GM12875 (cell line): Measurements from ENCODE around the gene PLCB2.

ENCODE experiments used
- H3K4me3 ChIP-seq: one replicate; pipeline ENCODE4 v1.5.1; 2011; ENCODE audit warnings: low read depth, low read length, control low read depth
- TF ChIP-seq, protein P1 (sequence below): IDR thresholded peaks from 2 replicates; pipeline ENCODE4 v1.5.1; 2011; ENCODE audit warnings: low read depth, mild to moderate bottlenecking, control low read depth, inconsistent platforms, low read length, moderate library complexity, borderline replicate concordance; ENCODE audit not compliant: insufficient read depth

Gene PLCB2

DNA sequence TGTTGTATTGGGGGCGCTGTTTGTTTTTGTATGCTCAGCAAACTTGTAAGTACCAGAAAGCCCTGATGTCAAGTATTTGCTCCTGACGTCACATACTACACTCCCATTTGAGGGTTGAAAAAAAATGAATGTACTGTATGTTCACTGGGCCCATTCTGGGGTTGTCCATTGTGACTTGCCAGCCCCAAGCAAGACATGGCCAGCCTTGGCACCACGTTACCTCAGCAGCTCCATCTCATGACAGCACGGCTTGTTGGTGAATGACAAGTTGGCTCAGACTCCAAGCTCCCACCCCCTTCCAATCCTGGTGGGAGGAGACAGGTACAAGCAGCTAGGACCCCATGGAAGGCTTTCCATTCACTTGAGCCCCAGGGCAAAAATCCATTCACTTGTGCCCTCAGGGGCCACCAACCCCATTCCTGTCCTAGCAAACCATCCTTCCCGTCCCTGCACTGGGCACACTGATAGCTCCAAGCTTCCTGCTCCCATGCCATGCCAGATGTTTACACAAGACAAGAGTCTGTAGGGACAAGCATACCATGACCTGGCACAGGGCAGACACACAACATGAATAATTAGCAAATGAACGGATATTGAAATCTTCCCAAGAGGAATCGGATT, 44.7 kb upstream of the PLCB2 start:
- H3K4me3 ChIP-seq = no peak overlapping the region
- TF ChIP-seq, protein P1, sequence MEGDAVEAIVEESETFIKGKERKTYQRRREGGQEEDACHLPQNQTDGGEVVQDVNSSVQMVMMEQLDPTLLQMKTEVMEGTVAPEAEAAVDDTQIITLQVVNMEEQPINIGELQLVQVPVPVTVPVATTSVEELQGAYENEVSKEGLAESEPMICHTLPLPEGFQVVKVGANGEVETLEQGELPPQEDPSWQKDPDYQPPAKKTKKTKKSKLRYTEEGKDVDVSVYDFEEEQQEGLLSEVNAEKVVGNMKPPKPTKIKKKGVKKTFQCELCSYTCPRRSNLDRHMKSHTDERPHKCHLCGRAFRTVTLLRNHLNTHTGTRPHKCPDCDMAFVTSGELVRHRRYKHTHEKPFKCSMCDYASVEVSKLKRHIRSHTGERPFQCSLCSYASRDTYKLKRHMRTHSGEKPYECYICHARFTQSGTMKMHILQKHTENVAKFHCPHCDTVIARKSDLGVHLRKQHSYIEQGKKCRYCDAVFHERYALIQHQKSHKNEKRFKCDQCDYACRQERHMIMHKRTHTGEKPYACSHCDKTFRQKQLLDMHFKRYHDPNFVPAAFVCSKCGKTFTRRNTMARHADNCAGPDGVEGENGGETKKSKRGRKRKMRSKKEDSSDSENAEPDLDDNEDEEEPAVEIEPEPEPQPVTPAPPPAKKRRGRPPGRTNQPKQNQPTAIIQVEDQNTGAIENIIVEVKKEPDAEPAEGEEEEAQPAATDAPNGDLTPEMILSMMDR = no peak

DNA sequence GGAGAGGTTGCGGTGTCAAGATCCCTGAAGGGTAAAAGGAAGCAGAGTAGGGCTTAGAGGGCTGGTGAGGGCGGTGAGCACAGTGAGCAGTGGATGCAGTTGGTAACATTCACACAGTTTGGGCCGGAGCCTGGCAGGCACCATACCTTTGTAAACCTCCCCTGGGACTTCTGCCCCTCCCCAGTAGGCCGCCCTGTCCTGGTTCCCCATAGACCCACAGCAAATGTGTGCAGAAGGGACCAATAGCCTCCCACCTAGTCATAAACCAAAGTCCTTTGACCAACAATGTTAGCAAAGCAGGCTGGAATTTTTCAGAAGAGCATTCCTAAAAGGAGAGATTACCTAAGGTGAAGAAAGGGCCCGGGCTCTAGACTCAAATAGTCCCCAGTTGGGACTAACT, 41.4 kb upstream of the PLCB2 start:
- TF ChIP-seq, protein P1 = no peak

DNA sequence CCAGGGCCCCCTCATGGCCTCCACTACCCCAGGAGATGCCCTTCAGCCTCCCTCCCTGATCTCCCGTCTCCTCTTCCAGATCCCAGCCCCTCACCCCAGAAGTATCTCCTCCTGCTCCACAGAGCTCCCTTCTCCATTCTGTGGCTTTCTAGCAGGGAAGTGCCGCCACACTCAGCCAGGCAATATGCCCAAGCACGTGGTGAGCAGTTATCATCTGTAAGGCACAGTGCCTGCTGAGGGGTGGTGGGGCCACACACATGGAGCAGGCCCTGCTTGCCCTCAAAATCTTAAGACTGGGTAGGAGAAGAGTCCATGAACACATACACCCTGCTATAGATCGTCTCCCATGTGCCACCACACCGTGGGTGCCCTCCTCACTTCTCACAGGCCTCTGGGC, 40.7 kb upstream of the PLCB2 start:
- TF ChIP-seq, protein P1 = no peak
- H3K4me3 ChIP-seq = no peak overlapping the region

More for the DNA sequence above, 41.4 kb upstream of the PLCB2 start:
- no peak overlapping the region for H3K4me3 ChIP-seq

DNA sequence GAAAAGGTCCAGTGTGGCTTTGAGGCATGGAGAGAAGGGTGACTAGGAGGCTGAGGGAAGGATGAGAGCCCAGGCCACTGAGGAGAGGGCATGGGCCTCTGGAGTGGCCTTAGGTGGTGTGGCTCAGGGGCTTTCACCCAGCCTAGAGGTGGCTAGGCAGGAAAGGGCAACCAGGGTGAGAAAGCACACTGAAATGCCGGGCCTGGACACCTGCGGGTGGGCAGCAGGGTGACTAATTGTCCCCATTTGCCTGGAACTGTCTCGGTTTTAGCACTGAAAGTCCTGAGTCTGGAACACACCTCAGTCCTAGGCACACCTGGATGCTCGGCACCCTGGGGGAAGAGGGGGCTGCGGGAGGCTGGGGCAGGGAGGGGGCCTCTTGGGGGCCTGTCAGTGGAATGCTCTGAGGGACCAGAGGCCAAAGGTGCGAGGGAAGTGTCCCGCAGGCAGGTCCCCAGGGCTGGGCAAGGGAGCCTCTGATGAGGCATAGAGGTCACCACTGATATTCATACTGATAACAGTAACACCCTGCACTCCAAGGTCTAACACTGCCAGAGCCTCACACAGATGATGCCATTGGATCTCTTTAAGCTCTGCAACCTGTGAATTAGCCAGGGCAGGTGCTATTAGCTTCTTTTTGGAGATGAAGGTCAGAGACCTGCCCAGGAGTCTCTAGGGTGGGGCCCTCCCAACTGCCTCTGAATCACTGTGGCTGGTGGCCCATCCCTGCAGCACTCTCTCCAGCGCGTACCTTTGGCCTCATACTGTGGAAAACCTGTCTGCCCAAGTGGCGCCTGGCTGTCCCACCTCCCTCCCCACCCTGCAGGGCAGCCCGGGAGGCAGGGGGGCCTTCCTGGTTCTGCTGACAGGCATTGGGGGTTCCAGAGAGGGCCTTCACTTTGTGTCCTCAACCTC, 40.1 kb upstream of the PLCB2 start:
- TF ChIP-seq, protein P1 = no peak
- H3K4me3 ChIP-seq = no peak overlapping the region

DNA sequence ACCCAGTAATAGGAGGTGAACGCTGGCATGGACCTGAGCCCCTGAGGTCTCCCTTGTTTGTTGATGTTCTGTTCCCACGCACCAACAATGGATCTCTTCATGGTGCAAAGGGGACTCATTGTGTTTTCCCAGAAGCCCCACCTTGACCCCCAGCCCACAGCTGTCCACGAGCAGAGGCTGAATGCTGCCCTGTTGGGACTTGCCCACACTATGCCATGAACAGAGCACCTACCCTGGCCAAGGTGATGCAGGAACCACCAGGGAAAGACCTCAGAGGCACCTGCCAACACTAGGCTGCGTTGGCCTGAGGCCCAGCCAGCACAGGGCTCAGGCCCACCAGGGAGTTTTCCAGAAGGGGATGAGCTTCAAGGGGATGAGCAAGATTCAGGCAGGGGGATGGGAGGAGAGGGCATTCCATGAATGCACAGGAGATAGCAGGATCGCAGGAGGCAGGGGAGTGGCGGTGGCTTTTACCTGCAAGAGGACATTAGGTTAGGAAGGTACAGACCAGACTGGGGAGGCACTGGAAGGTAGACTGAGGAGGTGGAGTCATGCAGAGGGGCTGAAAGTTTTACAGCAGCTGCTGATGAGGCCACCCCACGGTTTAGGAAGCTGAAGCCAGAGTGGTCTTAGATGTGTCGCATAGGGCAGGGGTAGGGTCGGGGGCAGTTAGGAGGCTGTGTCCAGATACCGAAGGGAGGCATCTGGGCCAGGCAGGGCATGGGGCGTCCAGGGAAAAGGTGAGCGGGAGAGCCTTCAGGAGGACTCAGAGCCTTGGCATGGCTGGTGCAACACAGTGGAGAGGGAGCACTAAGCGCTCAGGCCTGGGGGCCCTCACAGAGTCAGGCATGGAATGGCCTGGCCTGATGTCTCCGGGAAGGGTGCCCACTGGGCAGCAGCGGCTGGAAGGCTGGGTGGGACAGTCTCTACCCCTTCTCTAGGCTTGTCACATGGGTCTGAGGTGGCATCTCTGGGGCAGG, 39.1 kb upstream of the PLCB2 start:
- TF ChIP-seq, protein P1 = no peak

DNA sequence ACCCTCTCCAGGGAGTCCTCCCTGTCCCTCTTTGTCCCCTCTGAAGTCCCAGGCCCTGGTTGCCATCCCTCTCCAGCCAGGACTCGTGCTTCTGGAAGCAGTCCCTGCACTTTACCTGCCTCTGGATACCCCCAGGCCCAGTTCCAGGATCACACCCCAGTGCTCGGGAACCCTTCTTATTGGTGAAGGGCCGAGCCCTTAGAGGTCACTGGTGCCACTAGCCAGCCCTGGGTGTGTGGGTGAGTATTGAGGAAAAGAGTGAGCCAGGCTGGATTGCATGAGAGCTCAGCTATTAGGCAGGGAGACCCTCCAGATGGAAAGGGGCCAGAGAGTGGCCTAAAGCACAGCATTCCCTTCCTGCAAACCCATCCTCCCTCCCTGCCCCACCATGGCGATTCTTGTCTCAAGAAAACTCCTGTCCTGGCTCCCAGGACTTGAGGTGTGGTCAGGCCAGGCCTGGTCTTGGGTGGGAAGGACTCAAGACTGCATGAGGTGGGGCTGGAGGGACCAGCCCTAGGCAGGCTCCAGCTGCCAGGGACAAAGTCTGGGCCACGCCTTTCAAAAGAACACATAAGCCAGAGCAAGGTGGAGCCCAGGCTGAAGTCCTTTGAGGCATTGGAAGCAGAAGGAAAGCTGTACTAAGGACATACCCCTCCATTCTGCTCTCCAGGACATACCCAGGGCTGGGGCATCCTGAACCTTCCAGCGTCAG, 38.3 kb upstream of the PLCB2 start:
- H3K4me3 ChIP-seq = no peak overlapping the region
- TF ChIP-seq, protein P1 = no peak

More for the DNA sequence above, 39.1 kb upstream of the PLCB2 start:
- no peak overlapping the region for H3K4me3 ChIP-seq
